WTC11 (cell line): ENCODE measurements around the gene POMC. TPM values are rescaled to one million over a fixed set of nuclear protein-coding genes. Genes with fewer than 3 reads are reported as not detected.

Experiments used
- ATAC-seq: fragments of 200-7000 bp; cut with Tn5 transposase; 2 replicates; pipeline ENCODE4 v1.10.0; 2021; ENCODE audit warnings: mild to moderate bottlenecking, moderate library complexity
- CTCF ChIA-PET: fragments of 300-600 bp; sonication (Branson Sonifier 250); formaldehyde crosslinking; loops from one replicate; lab custom pipeline; 2021; ENCODE audit warnings: antibody characterized with exemption; lab: Charles Lee
- POLR2A ChIA-PET: fragments of 350-600 bp; sonication (Branson Sonifier 250); formaldehyde crosslinking; loops from one replicate; lab custom pipeline; 2021; ENCODE audit warnings: antibody characterized with exemption; lab: Charles Lee
- DNase-seq: peaks from one replicate; pipeline ENCODE4 v3.0.0; 2021; ENCODE audit warnings: low spot score
- H3K27ac Mint-ChIP-seq: 2 replicates; pipeline ENCODE4 v1.8.0; 2021; ENCODE audit warnings: mixed read lengths
- H3K27me3 Mint-ChIP-seq: 2 replicates; pipeline ENCODE4 v1.8.0; 2021; ENCODE audit warnings: low read depth, mild to moderate bottlenecking, moderate library complexity, mixed read lengths
- H3K36me3 Mint-ChIP-seq: 2 replicates; pipeline ENCODE4 v1.8.0; 2021; ENCODE audit warnings: mixed read lengths
- H3K4me1 Mint-ChIP-seq: 2 replicates; pipeline ENCODE4 v1.8.0; 2022; ENCODE audit warnings: mixed read lengths
- H3K4me3 Mint-ChIP-seq: 2 replicates; pipeline ENCODE4 v1.8.0; 2021; ENCODE audit warnings: mild to moderate bottlenecking, moderate library complexity, mixed read lengths
- H3K9me3 Mint-ChIP-seq: 2 replicates; pipeline ENCODE4 v1.8.0; 2021; ENCODE audit warnings: mixed read lengths
- ATF2 ChIP-seq: sonication (generic); formaldehyde crosslinking; IDR thresholded peaks from 2 replicates; pipeline ENCODE4 v1.8.1; 2022; ENCODE audit warnings: low read depth, missing genetic modification reagents, borderline replicate concordance
- ATF3 ChIP-seq: sonication (generic); formaldehyde crosslinking; conservative IDR thresholded peaks from 2 replicates; pipeline ENCODE4 v1.8.1; 2022; ENCODE audit warnings: mild to moderate bottlenecking, missing genetic modification reagents
- E2F5 ChIP-seq: sonication (generic); formaldehyde crosslinking; IDR thresholded peaks from 2 replicates; pipeline ENCODE4 v1.8.1; 2022; ENCODE audit warnings: mild to moderate bottlenecking, moderate library complexity, missing genetic modification reagents
- ETV6 ChIP-seq: sonication (generic); formaldehyde crosslinking; IDR thresholded peaks from 2 replicates; pipeline ENCODE4 v1.8.1; 2022; ENCODE audit warnings: mild to moderate bottlenecking, missing genetic modification reagents
- FOXJ3 ChIP-seq: sonication (generic); formaldehyde crosslinking; IDR thresholded peaks from 2 replicates; pipeline ENCODE4 v1.9.0; 2021; ENCODE audit warnings: missing genetic modification reagents, mild to moderate bottlenecking, borderline replicate concordance
- FOXP4 ChIP-seq: sonication (generic); formaldehyde crosslinking; IDR thresholded peaks from 2 replicates; pipeline ENCODE4 v1.8.0; 2022; ENCODE audit warnings: mild to moderate bottlenecking, missing genetic modification reagents
- GTF2I ChIP-seq: fragments of 250-450 bp; sonication (Bioruptor Pico); conservative IDR thresholded peaks from 2 replicates; pipeline ENCODE4 v1.4.0; 2021; ENCODE audit warnings: mild to moderate bottlenecking
- HMGXB4 ChIP-seq: sonication (generic); formaldehyde crosslinking; IDR thresholded peaks from 2 replicates; pipeline ENCODE4 v1.8.1; 2023; ENCODE audit warnings: mild to moderate bottlenecking, moderate library complexity, missing genetic modification reagents
- JAZF1 ChIP-seq: fragments of 250-450 bp; sonication (Bioruptor Pico); IDR thresholded peaks from 2 replicates; pipeline ENCODE4 v1.9.0; 2021; ENCODE audit warnings: moderate library complexity, mild to moderate bottlenecking, inconsistent platforms
- MYBL2 ChIP-seq: sonication (generic); formaldehyde crosslinking; IDR thresholded peaks from 2 replicates; pipeline ENCODE4 v1.8.1; 2023; ENCODE audit warnings: mild to moderate bottlenecking, moderate library complexity, missing genetic modification reagents
- NFATC4 ChIP-seq: fragments of 250-450 bp; sonication (Bioruptor Pico); IDR thresholded peaks from 2 replicates; pipeline ENCODE4 v1.9.0; 2021; ENCODE audit warnings: mild to moderate bottlenecking
- PRRX2 ChIP-seq: fragments of 250-450 bp; sonication (Bioruptor Pico); IDR thresholded peaks from 2 replicates; pipeline ENCODE4 v1.8.0; 2021; ENCODE audit warnings: mild to moderate bottlenecking
- SOX15 ChIP-seq: fragments of 250-450 bp; sonication (Bioruptor Pico); IDR thresholded peaks from 2 replicates; pipeline ENCODE4 v1.9.0; 2021; ENCODE audit warnings: mild to moderate bottlenecking
- SP1 ChIP-seq: sonication (generic); formaldehyde crosslinking; conservative IDR thresholded peaks from 2 replicates; pipeline ENCODE4 v1.8.1; 2022; ENCODE audit warnings: missing genetic modification reagents
- USF1 ChIP-seq: sonication (generic); formaldehyde crosslinking; IDR thresholded peaks from 2 replicates; pipeline ENCODE4 v1.8.0; 2022; ENCODE audit warnings: mild to moderate bottlenecking, missing genetic modification reagents
- ZMAT4 ChIP-seq: fragments of 250-450 bp; sonication (Bioruptor Pico); IDR thresholded peaks from 2 replicates; pipeline ENCODE4 v1.9.0; 2021; ENCODE audit warnings: mild to moderate bottlenecking
- ZNF263 ChIP-seq: sonication (generic); formaldehyde crosslinking; IDR thresholded peaks from 2 replicates; pipeline ENCODE4 v1.8.1; 2022; ENCODE audit warnings: low read depth, mild to moderate bottlenecking, moderate library complexity, missing genetic modification reagents
- ZNF396 ChIP-seq: fragments of 250-450 bp; sonication (Bioruptor Pico); IDR thresholded peaks from 2 replicates; pipeline ENCODE4 v1.8.0; 2021; ENCODE audit warnings: mild to moderate bottlenecking, moderate library complexity, borderline replicate concordance
- total RNA-seq: library from RNA; stranded (reverse); gene quantifications from 3 replicates; pipeline ENCODE4 v1.2.3, GENCODE V29; 2021

POMC gene
- total RNA-seq, 1 experiment from 2014 or later: 3.2 TPM

- TF ChIP-seq HMGXB4 (CRISPR knock-in tag) (peak; percentile 90; the same call in 1 of the 2 replicates), E2F5 (CRISPR knock-in tag) (peak; percentile 87), ZNF263 (CRISPR knock-in tag) (no peak), FOXP4 (CRISPR knock-in tag) (peak; percentile 83), SOX15 (no peak), MYBL2 (no peak), PRRX2 (no peak), FOXJ3 (CRISPR knock-in tag) (no peak), SP1 (CRISPR knock-in tag) (peak; percentile 92), ZNF396 (CRISPR knock-in tag) (no peak), ZMAT4 (no peak), ATF2 (CRISPR knock-in tag) (no peak), USF1 (CRISPR knock-in tag) (no peak), JAZF1 (CRISPR knock-in tag) (no peak), GTF2I (CRISPR knock-in tag) (0 out of 2 replicates have a peak, but pooled peaks have one; percentile 38), NFATC4 (CRISPR knock-in tag) (no peak), ATF3 (no peak)
These were observed 47.7 kb upstream of the POMC start (continued) for GRCh38 chr2:25215948-25216679.

GRCh38 chr2:25215232-25215631 lies 46.9 kb upstream of the POMC start:
- H3K4me1 Mint-ChIP-seq: peaks cover 7% of the 10 kb centered on the region; the same call in 1 of the 2 replicates
- H3K27ac Mint-ChIP-seq: peak overlapping the region; percentile 90
- H3K9me3 Mint-ChIP-seq: no peaks in the 10 kb centered on the region
- TF ChIP-seq ETV6: no peak
- TF ChIP-seq, all 79 proteins: peak for 0
- H3K36me3 Mint-ChIP-seq: no peaks in the 10 kb centered on the region
- DNase-seq: no peak
- CTCF ChIA-PET: interaction anchor here (0.6 to 1.6 kb wide), 3 partner anchors 13 to 174 kb away, joined by 3 to 10 read pairs (median 4); no protein-coding TSS in a partner anchor
- no peaks in the 10 kb centered on the region for H3K27me3 Mint-ChIP-seq
- ATAC-seq: peak; percentile 4; the same call in 1 of the 2 replicates
- POLR2A ChIA-PET: interaction anchor here (1.0 to 1.7 kb wide), 3 partner anchors 14 to 37 kb away, joined by 3 to 8 read pairs (median 3); no protein-coding TSS in a partner anchor
- peak overlapping the region; percentile 82 for H3K4me3 Mint-ChIP-seq
